H1 (cell line): ENCODE results near the gene HIPK2. TPM values are rescaled to one million over a fixed set of nuclear protein-coding genes. Genes with fewer than 3 reads are reported as not detected.
A peak's percentile ranks its signal among the peaks of the same experiment; 100 is the strongest.

Experiments used
- CTCF ChIA-PET: fragments of 300-600 bp; sonication (Branson Sonifier 250); formaldehyde crosslinking; loops from one replicate; lab custom pipeline; 2021; ENCODE audit not compliant: partially characterized antibody; lab: Charles Lee
- POLR2A ChIA-PET: fragments of 300-600 bp; sonication (Branson Sonifier 250); formaldehyde crosslinking; loops from one replicate; lab custom pipeline; 2021; ENCODE audit warnings: inconsistent platforms; ENCODE audit not compliant: partially characterized antibody; lab: Charles Lee
- DNase-seq, 2 experiments: peaks; one replicate each; pipeline versions ENCODE4 v3.0.0 to v3.0.0-alpha.2; 2010 to 2022; ENCODE audit warnings: low spot score in 2 of 2, low read depth in 1 of 2, mixed read lengths in 1 of 2
- FAIRE-seq: peaks from 2 replicates; lab custom pipeline; 2011; peaks lifted over from hg19 to GRCh38; lab: Jason Lieb, UNC
- H2AFZ ChIP-seq: 2 replicates; pipeline ENCODE4 v1.8.1; 2012; ENCODE audit warnings: low read length, inconsistent platforms
- H2AK5ac ChIP-seq: 2 replicates; pipeline ENCODE4 v1.6.1; 2013; ENCODE audit warnings: low read depth, low read length
- H2BK120ac ChIP-seq: replicated peaks from 2 replicates; pipeline ENCODE3; 2013; ENCODE audit warnings: low read depth, low read length, inconsistent platforms
- H2BK12ac ChIP-seq: 2 replicates; pipeline ENCODE4 v1.6.1; 2013; ENCODE audit warnings: low read depth, low read length
- H2BK15ac ChIP-seq: 2 replicates; pipeline ENCODE4 v1.6.1; 2013; ENCODE audit warnings: low read length
- H2BK20ac ChIP-seq: 2 replicates; pipeline ENCODE4 v1.6.1; 2013; ENCODE audit warnings: low read length
- H2BK5ac ChIP-seq: 2 replicates; pipeline ENCODE4 v1.6.1; 2013; ENCODE audit warnings: low read depth, low read length
- H3K14ac ChIP-seq: 2 replicates; pipeline ENCODE4 v1.6.1; 2013; ENCODE audit warnings: inconsistent platforms; ENCODE audit not compliant: insufficient read length
- H3K18ac ChIP-seq: 2 replicates; pipeline ENCODE4 v1.6.1; 2013; ENCODE audit warnings: low read length; ENCODE audit errors: extremely low read depth
- H3K23ac ChIP-seq: 2 replicates; pipeline ENCODE4 v1.6.1; 2013; ENCODE audit warnings: inconsistent platforms; ENCODE audit not compliant: insufficient read length
- H3K23me2 ChIP-seq: 2 replicates; pipeline ENCODE4 v1.6.1; 2013; ENCODE audit warnings: low read depth, low read length
- H3K27ac ChIP-seq: 2 replicates; pipeline ENCODE4 v1.6.1; 2011; ENCODE audit warnings: low read depth, low read length, inconsistent platforms
- H3K27me3 ChIP-seq, 4 experiments: replicated peaks in 1 of 4; 1 replicate in 1 of 4; 2 replicates in 3 of 4; pipeline versions ENCODE4 v1.6.1 to v1.8.1; 2011 to 2013; ENCODE audit warnings: low read length in 3 of 4, mild to moderate bottlenecking in 3 of 4, inconsistent platforms in 2 of 4, mixed read lengths in 2 of 4, moderate library complexity in 1 of 4; ENCODE audit not compliant: control insufficient read depth in 3 of 4, insufficient read depth in 3 of 4; ENCODE audit errors: extremely low read depth in 1 of 4
- H3K36me3 ChIP-seq, 4 experiments: 2 replicates each; pipeline versions ENCODE4 v1.6.1 to v1.8.1; 2011 to 2013; ENCODE audit warnings: mild to moderate bottlenecking in 4 of 4, low read length in 3 of 4, moderate library complexity in 2 of 4, control low read depth in 1 of 4, inconsistent platforms in 1 of 4; ENCODE audit not compliant: insufficient read depth in 4 of 4, control insufficient read depth in 2 of 4
- H3K4ac ChIP-seq: replicated peaks from 2 replicates; pipeline ENCODE3; 2013; ENCODE audit warnings: low read length, low read depth, mixed read lengths, inconsistent platforms; ENCODE audit not compliant: insufficient read length
- H3K4me1 ChIP-seq, 4 experiments: replicated peaks in 1 of 4; 1 replicate in 1 of 4; 2 replicates in 3 of 4; pipeline versions ENCODE4 v1.6.1 to v1.8.1; 2011 to 2013; ENCODE audit warnings: low read length in 3 of 4, inconsistent platforms in 2 of 4, mixed read lengths in 1 of 4; ENCODE audit not compliant: insufficient read depth in 4 of 4, control insufficient read depth in 3 of 4
- H3K4me2 ChIP-seq, 2 experiments: 2 replicates each; pipeline versions ENCODE4 v1.6.1 to v1.8.1; 2011 to 2013; ENCODE audit warnings: low read depth in 2 of 2, low read length in 2 of 2, control low read depth in 1 of 2, inconsistent platforms in 1 of 2, mild to moderate bottlenecking in 1 of 2; ENCODE audit not compliant: insufficient read depth in 1 of 2
- H3K4me3 ChIP-seq, 4 experiments: fragments of 200-600, 300-600 bp in 1 of 4; sonication (generic), shearing (Covaris generic), sonication (Bioruptor Twin) in 1 of 4; 2 replicates each; pipeline versions ENCODE4 v1.5.1 to v1.8.1; 2011 to 2016; ENCODE audit warnings: low read length in 4 of 4, low read depth in 3 of 4, control low read depth in 2 of 4, inconsistent platforms in 2 of 4, mild to moderate bottlenecking in 2 of 4, mixed read lengths in 1 of 4, moderate library complexity in 1 of 4; ENCODE audit not compliant: insufficient read depth in 2 of 4; ENCODE audit errors: extremely low read depth in 1 of 4
- H3K56ac ChIP-seq: replicated peaks from 2 replicates; pipeline ENCODE3; 2013; ENCODE audit warnings: low read depth, mild to moderate bottlenecking, mixed read lengths, low read length, inconsistent platforms; ENCODE audit not compliant: insufficient read length
- H3K79me1 ChIP-seq: 2 replicates; pipeline ENCODE4 v1.6.1; 2013; ENCODE audit warnings: low read depth, low read length, control low read depth
- H3K79me2 ChIP-seq, 2 experiments: 2 replicates each; pipeline versions ENCODE4 v1.6.1 to v1.8.1; 2012 to 2013; ENCODE audit warnings: low read length in 2 of 2, mild to moderate bottlenecking in 2 of 2, inconsistent platforms in 1 of 2; ENCODE audit not compliant: insufficient read depth in 2 of 2, control insufficient read depth in 1 of 2
- H3K9ac ChIP-seq, 4 experiments: replicated peaks in 1 of 4; 1 replicate in 1 of 4; 2 replicates in 3 of 4; pipeline versions ENCODE4 v1.6.1 to v1.8.1; 2011 to 2013; ENCODE audit warnings: low read depth in 3 of 4, low read length in 3 of 4, control low read depth in 2 of 4, mild to moderate bottlenecking in 2 of 4, moderate library complexity in 2 of 4, inconsistent platforms in 1 of 4; ENCODE audit errors: extremely low read depth in 1 of 4
- H3K9me3 ChIP-seq, 2 experiments: 2 replicates each; pipeline versions ENCODE4 v1.6.1 to v1.8.1; 2012 to 2013; ENCODE audit warnings: mild to moderate bottlenecking in 2 of 2, moderate library complexity in 2 of 2, control low read depth in 1 of 2, inconsistent platforms in 1 of 2, low read depth in 1 of 2, low read length in 1 of 2, mixed read lengths in 1 of 2; ENCODE audit not compliant: insufficient read depth in 2 of 2
- H4K20me1 ChIP-seq, 2 experiments: replicated peaks in 1 of 2; 2 replicates each; pipeline versions ENCODE3 to v1.8.1; 2011 to 2013; ENCODE audit warnings: inconsistent platforms in 2 of 2, low read length in 2 of 2, mild to moderate bottlenecking in 1 of 2; ENCODE audit not compliant: insufficient read depth in 2 of 2, control insufficient read depth in 1 of 2
- H4K5ac ChIP-seq: 2 replicates; pipeline ENCODE4 v1.6.1; 2013; ENCODE audit warnings: low read length, low read depth, mixed read lengths, inconsistent platforms; ENCODE audit not compliant: insufficient read length
- H4K8ac ChIP-seq: 2 replicates; pipeline ENCODE4 v1.8.0; 2013; ENCODE audit warnings: mild to moderate bottlenecking, moderate library complexity, low read length, inconsistent platforms; ENCODE audit not compliant: insufficient read depth; ENCODE audit errors: extremely low read depth
- H4K91ac ChIP-seq: replicated peaks from 2 replicates; pipeline ENCODE3; 2013; ENCODE audit warnings: low read length, mixed read lengths, inconsistent platforms; ENCODE audit not compliant: insufficient read length
- BCL11A ChIP-seq, 2 experiments: IDR thresholded peaks; one replicate each; pipeline ENCODE4 v1.6.1; 2011; ENCODE audit warnings: low read depth in 2 of 2, low read length in 2 of 2, mild to moderate bottlenecking in 2 of 2
- CEBPB ChIP-seq: IDR thresholded peaks from 2 replicates; pipeline ENCODE4 v1.6.1; 2012; ENCODE audit warnings: low read depth, low read length
- EP300 ChIP-seq, 2 experiments: IDR thresholded peaks; 1 replicate in 1 of 2; 2 replicates in 1 of 2; pipeline ENCODE4 v1.6.1; 2011 to 2012; ENCODE audit warnings: low read depth in 2 of 2, low read length in 2 of 2, mild to moderate bottlenecking in 2 of 2, borderline replicate concordance in 1 of 2, inconsistent platforms in 1 of 2, moderate library complexity in 1 of 2
- EZH2 ChIP-seq: fragments of 200-600 bp; sonication (generic); IDR thresholded peaks from 2 replicates; pipeline ENCODE4 v1.7.1; 2012; ENCODE audit warnings: low read depth, mild to moderate bottlenecking, moderate library complexity, low read length, inconsistent platforms; ENCODE audit not compliant: severe bottlenecking
- KDM4A ChIP-seq: IDR thresholded peaks from one replicate; pipeline ENCODE4 v1.7.1; 2012; ENCODE audit warnings: low read depth, mild to moderate bottlenecking, moderate library complexity, low read length, inconsistent platforms; ENCODE audit not compliant: severe bottlenecking
- KDM5A ChIP-seq: fragments of 200-600 bp; IDR thresholded peaks from 2 replicates; pipeline ENCODE4 v1.7.1; 2012; ENCODE audit warnings: mild to moderate bottlenecking, low read length, inconsistent platforms, mixed read lengths
- POLR2A ChIP-seq, 2 experiments: IDR thresholded peaks; 1 replicate in 1 of 2; 2 replicates in 1 of 2; pipeline ENCODE4 v1.6.1; 2011; ENCODE audit warnings: low read depth in 2 of 2, low read length in 2 of 2, mild to moderate bottlenecking in 2 of 2; ENCODE audit errors: control extremely low read depth in 1 of 2
- SAP30 ChIP-seq: fragments of 300-600 bp; sonication (generic); IDR thresholded peaks from 2 replicates; pipeline ENCODE4 v1.7.1; 2012; ENCODE audit warnings: low read length, moderate library complexity, mild to moderate bottlenecking, inconsistent platforms; ENCODE audit not compliant: insufficient read depth, insufficient replicate concordance
- TAF7 ChIP-seq: optimal IDR thresholded peaks from 2 replicates; pipeline ENCODE3; 2011; ENCODE audit warnings: low read depth, mild to moderate bottlenecking, inconsistent platforms, low read length, moderate library complexity, borderline replicate concordance
- TBP ChIP-seq: IDR thresholded peaks from 2 replicates; pipeline ENCODE4 v1.6.1; 2011; ENCODE audit warnings: low read depth, low read length, improper control_type of control experiment
- WGBS, 2 experiments: shearing (Covaris generic) in 1 of 2; methylation state at CpG; one replicate each; pipeline versions ENCODE4 v1.1.6 to v1.1.7; 2013 to 2015; ENCODE audit warnings: low lambda C conversion rate in 2 of 2, mixed read lengths in 2 of 2, inconsistent platforms in 1 of 2, low coverage in 1 of 2, missing lambda C conversion rate in 1 of 2; ENCODE audit not compliant: insufficient replicate concordance in 2 of 2, insufficient coverage in 1 of 2, insufficient read length in 1 of 2; ENCODE audit errors: extremely low coverage in 1 of 2, missing lambda C conversion rate in 1 of 2; 5-methylcytosine and 5-hydroxymethylcytosine counted together
- polyA plus RNA-seq, 7 experiments: library from polyadenylated mRNA; depleted of rRNA in 3 of 7; stranded (reverse) in 5 of 7; unstranded in 2 of 7; fragments of >200 nt in 5 of 7; fragments of 200-250 nt in 2 of 7; gene quantifications; 1 replicate in 5 of 7; 2 replicates in 1 of 7; 4 replicates in 1 of 7; pipeline versions ENCODE4 v1.2.1 to v1.2.3, GENCODE V29; 2011 to 2013; ENCODE audit warnings: missing spikeins in 2 of 7, mixed read lengths in 2 of 7
- total RNA-seq: library from RNA; stranded (reverse); fragmentation: NEBNext Ultra II Directional; extraction: Animal tissue kit (Norgen Biotek cat#: 25700); gene quantifications from 2 replicates; pipeline ENCODE4 v1.2.1, GENCODE V29; 2021

The HIPK2 gene
- total and polyA plus RNA-seq, 2 of the 8 experiments (the other 6 are each of a cell fraction or from before 2014, with no cell fraction given) = 8.3 to 24.3 TPM

GRCh38 chr7:139782932-139783331, 5.1 kb upstream of the HIPK2 start:
- Histone ChIP-seq H3K4ac (no peak overlapping the region), H2BK5ac (no peak overlapping the region), H3K79me2 (no peaks in the 10 kb centered on the region), H4K20me1 (no peaks in the 10 kb centered on the region), H3K27me3 (peaks cover 2 to 20% (median 14%) of the 10 kb centered on the region in 4 experiments), H3K23ac (no peak overlapping the region), H4K5ac (no peak overlapping the region), H2BK15ac (no peak overlapping the region), H3K4me1 (peaks cover 0 to 15% (median 4%) of the 10 kb centered on the region in 4 experiments; a peak in 3 of 7 replicates), H3K27ac (no peak overlapping the region), H2BK120ac (no peak overlapping the region), H3K79me1 (no peaks in the 10 kb centered on the region), H2BK12ac (no peak overlapping the region), H2AFZ (no peak overlapping the region), H3K9me3 (no peaks in the 10 kb centered on the region), H4K8ac (no peak overlapping the region), H3K14ac (no peak overlapping the region), H2BK20ac (no peak overlapping the region), H2AK5ac (no peak overlapping the region), H3K18ac (no peak overlapping the region), H3K36me3 (no peaks in the 10 kb centered on the region), H4K91ac (no peak overlapping the region), H3K4me2 (0 out of 4 replicates have a peak overlapping the region, but pooled peaks of 1 of the 2 experiments have one; percentile 50), H3K9ac (no peak overlapping the region), H3K23me2 (peaks cover 4% of the 10 kb centered on the region; the same call in 1 of the 2 replicates), H3K4me3 (no peak overlapping the region), H3K56ac (no peak overlapping the region)
- CTCF ChIA-PET = interaction anchor here (0.6 to 1.4 kb wide), 8 partner anchors 15 to 1054 kb away, joined by 3 to 5 read pairs (median 3); no protein-coding TSS in a partner anchor
- TF ChIP-seq TBP (no peak), SAP30 (no peak), BCL11A (IDR thresholded peaks at IDR 0.05; ENCODE audit: low read depth in 2 of 2, low read length in 2 of 2) (no peak), CEBPB (no peak), POLR2A (IDR thresholded peaks at IDR 0.05; ENCODE audit: control extremely low read depth in 1 of 2, low read depth in 2 of 2, low read length in 2 of 2) (no peak), KDM4A (no peak), EZH2 (no peak), KDM5A (no peak), EP300 (IDR thresholded peaks at IDR 0.05; ENCODE audit: borderline replicate concordance in 1 of 2, low read depth in 2 of 2, low read length in 2 of 2) (no peak), TAF7 (no peak)
- WGBS, 2 experiments = 59% methylated on average over 3 of the region's 3 CpGs; no CpG with 5 or more reads in 1 of the 2 experiments
- POLR2A ChIA-PET = interaction anchor here (0.6 to 1.0 kb wide), 3 partner anchors 10 to 86 kb away, joined by 3 to 4 read pairs (median 3); no protein-coding TSS in a partner anchor
- no peak for FAIRE-seq
- no peak for DNase-seq
